NCI-H1930 (cell line): ENCODE data around the gene AOPEP.

Experiments
- DNase-seq, 2 experiments: peaks; one replicate each; lab custom pipeline; 2025; lab: John Stamatoyannopoulos, UW

The AOPEP gene

DNA sequence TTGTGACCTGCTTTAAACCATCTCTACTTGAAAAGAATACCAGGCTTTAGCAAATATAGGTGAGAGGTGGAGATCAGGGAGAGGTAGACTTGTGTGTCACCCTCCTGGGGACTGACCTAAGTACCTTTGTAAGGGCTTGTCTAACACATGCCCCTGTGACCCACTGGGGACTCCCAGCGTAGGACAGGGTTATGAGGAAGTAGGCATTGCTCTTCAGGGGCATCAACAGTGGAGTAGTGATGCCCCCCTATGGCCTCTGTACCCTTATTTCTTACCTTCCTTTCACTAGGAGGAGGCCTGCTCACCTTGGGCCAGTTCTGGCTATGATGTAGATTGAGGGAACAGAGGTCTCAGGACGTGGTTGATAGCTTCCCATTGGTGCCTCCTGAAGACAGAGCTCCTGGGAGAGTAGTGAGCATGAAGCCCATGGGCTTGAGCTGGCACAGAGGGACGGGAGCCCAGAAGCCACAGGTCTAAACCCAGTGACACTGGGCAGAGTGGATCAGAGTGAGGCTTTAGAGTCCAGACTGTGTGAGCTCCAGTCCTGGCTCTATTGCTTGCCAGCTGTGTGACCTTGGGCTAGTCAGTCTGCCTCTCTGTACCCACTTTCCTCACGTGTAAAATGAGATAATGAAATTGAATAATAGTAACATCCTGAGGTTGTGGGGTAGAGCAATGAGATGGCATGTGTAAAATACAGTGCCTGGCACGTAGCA is 191.7 kb downstream of the AOPEP start:
- DNase-seq = no peak

- DNase-seq = no peak
These were observed 193.0 kb downstream of the AOPEP start for GRCh38 chr9:94919376-94920098.

DNA sequence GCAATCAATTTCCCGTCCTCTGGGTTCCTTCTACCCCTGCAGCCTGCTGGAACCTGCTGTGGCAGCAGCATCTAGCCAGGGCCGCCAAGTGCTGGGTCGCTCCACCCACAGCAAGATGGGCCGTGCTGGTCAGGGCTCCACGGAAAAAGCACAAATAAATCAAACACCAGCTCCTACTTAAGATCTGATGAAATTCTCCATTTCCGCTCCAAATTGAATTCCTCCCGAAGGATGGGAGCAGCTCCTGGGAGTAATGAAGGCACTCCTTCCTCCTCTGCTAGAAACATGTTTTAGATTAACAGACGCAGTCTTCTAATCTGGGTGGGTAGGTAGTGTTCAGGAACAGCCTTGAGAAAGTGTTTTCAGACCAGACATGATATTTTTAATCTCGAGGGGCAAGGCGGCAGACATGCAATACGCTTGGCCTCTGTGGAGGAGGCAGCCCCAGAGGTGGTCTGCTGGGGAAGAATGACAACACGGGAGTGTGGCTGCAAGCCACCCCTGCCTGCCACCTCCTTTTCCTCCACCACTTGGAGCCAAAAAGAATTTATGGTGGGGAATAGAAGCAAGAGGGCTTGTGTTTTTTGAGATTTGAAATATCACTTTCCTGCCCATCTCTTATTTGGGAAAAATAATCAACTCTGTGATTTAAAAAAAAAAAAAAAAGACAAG is 194.1 kb downstream of the AOPEP start:
- DNase-seq = no peak

GRCh38 chr9:94921092-94921471 is 194.6 kb downstream of the AOPEP start:
- DNase-seq = no peak

DNA sequence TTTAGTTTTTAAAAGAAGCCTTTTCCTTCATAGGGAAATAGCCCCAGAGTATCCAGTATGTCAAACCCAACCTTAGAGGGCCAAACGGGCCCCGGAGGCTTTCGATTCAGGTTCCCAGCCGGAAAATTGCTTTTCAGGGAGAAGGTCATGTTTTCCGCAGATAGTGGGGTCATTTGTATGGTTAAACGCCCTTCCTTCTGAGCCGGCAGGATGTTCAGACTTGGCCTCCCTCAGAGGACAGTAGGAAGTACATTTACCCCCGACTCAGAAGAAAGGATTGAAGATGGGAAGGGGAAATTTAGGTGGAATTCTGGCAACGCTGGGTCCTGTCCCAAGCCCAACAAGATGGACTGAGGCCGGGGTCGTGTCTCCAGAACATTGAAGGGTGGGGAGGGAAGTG is 195.2 kb downstream of the AOPEP start:
- DNase-seq = no peak

DNA sequence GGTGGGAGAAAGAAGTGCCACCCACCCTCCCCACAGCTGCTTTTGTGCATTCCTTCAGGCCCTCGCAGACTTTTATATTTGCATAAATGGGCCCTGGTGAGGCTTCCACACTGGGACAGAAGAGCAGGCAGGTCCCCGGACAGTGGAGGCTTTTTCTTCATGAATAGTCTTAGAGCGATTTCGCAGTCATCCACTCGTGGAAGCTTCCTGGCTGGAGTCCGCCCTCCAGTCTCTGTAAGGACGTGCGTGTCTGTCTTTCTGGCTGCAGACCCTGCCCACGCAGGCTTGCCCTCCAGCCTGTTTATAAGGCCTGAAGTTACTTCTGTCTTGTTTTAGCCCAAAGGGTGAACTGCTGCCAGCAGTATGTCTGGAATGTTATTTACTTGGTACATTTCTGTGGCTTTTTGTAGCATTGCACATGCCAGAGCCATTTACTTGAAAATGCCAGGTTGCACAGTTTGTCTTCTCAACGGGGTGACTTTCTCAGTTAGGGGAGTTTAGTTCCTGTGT is 195.7 kb downstream of the AOPEP start:
- DNase-seq = no peak

DNA sequence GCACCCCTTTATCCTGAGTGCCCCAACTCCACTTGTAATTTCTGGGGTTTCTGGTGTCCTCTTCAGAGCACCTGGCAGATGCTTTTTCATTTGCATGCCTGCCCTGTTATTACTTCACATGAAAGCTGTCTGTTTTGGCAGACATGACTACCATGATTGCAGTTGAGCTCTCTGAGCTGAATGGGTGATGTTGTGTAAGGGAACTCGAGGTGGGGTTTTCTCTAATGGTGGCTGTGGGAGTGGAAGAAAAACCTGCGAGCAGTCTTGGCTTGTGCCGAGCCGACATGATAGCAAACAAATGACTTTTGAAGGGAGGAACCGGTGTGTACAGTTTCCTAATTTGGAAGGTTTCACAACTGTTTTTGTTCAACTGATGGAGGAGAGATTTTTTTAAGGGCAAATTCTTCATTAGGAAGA is 196.2 kb downstream of the AOPEP start:
- DNase-seq = no peak

- no peak for DNase-seq
These were observed 197.0 kb downstream of the AOPEP start for GRCh38 chr9:94923326-94924089.

GRCh38 chr9:94925751-94926430 is 199.4 kb downstream of the AOPEP start:
- DNase-seq = no peak

GRCh38 chr9:94926431-94926800 is 199.9 kb downstream of the AOPEP start:
- no peak for DNase-seq

DNA sequence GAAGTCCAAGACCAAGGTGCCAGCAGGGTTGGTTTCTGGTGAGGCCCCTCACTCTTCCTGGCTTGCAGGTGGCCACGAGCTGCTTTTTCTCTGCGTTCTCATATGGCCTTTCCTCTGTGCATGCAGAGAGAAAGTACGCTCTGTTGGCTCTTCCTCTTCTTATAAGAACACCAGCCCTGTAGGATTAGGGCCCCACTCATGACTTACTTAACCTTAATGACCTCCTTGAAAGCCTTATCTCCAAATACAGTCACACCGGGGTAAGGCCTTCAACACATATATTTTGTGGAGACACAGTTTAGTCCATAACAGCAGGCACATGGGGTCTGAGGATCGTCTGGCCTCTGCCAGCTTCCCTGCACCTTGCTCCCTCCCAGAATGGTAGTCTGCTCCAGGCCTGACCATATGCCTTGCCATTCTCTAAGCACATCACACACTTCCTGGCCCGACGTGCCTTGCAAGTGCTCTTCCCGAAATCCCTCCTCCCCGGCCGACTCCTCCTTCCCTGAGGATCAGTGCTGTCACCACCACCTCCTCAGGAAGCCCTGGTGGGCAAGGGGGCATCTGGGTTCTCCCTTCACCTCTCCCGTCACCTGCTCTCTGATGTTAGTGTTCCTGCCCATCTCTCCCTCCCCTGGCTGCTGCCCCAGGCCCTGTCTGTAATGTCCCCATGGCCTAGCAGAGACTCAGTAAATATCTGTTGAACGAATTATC is 200.7 kb downstream of the AOPEP start:
- no peak for DNase-seq

DNA sequence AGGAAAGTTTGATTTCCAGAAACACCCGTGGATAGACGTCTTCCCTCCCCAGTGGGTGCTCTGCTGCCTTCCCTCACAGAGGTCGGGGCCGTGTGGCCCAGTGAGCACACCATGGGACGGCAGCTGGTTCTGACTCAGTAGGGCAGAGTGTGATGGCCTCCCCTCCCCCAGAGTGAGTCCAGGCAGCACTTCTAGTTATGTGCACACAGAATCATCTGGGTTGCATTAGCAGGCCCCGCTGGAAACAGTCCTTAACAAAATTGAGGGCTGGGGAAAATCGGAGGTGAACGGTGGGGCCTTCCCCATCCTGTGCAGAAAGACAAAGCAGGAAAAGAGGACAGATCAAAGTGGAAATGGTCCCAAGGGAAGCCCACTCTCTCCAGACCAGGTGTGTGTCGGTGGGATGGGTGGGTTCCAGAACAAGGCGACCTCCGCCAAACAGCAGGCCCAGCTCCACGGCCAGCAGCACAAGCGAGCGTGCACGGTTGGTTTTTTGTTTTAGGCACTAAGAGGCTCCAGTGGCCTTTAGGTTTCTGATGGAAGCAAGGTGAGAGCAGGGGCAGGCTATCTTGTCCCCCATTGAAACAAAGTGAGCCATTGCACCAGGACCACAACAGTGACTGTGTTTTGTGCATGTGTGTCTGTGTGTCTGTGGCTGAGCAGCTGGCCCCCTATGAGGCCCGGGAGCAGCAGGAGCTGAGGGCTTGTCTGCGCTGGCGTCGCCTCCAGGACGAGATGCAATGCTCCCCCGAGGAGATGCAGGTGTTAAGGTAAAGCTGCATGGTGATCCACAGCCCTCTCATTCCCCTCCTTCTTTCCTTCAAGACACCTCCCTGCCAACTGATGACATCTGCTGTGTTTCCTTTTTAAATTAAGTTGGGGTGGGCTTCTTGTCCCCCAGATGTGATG is 201.5 kb downstream of the AOPEP start:
- DNase-seq = no peak

GRCh38 chr9:94928691-94929368 is 202.3 kb downstream of the AOPEP start:
- DNase-seq = no peak

- DNase-seq = no peak
These were observed 202.9 kb downstream of the AOPEP start for GRCh38 chr9:94929369-94929756.

DNA sequence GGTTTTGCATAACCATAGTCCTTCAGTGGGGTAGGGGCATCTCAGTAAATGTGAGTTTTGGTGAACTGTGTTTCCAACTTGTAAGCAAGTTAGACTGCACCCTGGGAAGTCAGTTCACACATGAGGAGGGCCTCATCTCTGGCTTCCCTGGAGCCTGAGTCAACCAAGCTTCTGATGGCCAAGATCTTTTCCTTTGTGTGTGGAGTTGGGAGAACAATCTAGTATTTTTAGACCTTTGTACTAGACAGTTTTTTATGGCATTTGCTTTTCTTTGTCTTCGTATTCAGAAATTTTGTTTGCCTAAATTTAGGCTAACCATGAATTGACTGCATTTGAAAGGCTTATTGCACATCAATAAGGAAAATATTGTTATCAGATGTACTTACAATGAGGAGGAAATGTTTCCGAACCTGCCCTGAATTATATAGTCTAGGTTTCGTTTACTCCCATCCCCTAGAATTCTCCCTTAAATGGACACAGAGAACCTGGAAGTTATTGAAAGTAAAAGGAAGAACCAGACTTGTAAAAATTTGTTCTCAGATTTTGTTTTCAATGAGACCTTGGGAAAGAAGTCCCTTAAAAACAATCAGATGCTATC is 204.6 kb downstream of the AOPEP start:
- DNase-seq = no peak

DNA sequence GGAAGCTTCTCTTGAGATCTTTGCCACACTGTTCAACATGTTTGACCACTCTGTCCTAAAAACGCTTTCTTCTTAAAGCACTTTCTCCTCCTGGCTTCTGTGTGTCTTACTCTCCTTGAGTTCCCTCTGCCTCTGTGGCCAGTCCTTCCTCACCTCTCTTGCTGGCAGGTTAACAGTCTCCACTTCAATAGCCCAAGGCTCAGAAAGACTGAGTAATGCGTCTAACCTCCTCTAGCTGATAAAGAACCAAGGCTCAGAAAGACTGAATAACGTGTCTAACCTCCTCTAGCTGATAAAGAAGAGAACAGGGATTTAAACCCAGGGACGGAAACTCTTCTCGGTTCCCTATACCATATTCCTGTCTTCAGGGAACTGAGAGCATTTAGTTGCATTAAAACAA is 205.2 kb downstream of the AOPEP start:
- DNase-seq = no peak

- no peak for DNase-seq
These were observed 206.4 kb downstream of the AOPEP start for GRCh38 chr9:94932652-94933510.

- DNase-seq = no peak
These were observed 207.0 kb downstream of the AOPEP start for GRCh38 chr9:94933511-94933828.
